Thyroid gland (tissue), 4 donors: ENCODE data around the gene CD300E. TPM values are rescaled to one million over a fixed set of nuclear protein-coding genes. Genes with fewer than 3 reads are reported as not detected.

ENCODE experiments used
- DNase-seq, 2 donors: peaks; one replicate each; pipeline ENCODE4 v3.0.0-alpha.2; 2019
- H3K27ac ChIP-seq, 3 donors: fragments of 200-600 bp; sonication (generic); 1 replicate in 2 of 3; 2 replicates in 1 of 3; pipeline ENCODE4 v1.5.1; 2016 to 2019; ENCODE audit warnings: mild to moderate bottlenecking in 1 of 3, moderate library complexity in 1 of 3
- H3K27me3 ChIP-seq: fragments of 200-600 bp; sonication (generic); one replicate; pipeline ENCODE4 v1.5.1; 2019
- H3K36me3 ChIP-seq, 2 donors: fragments of 200-600 bp; sonication (generic); one replicate each; pipeline ENCODE4 v1.5.1; 2016 to 2019
- H3K4me1 ChIP-seq, 2 donors: fragments of 200-600 bp; sonication (generic); one replicate each; pipeline ENCODE4 v1.5.1; 2017 to 2019
- H3K4me3 ChIP-seq, 3 donors: fragments of 200-600 bp; sonication (generic); replicated peaks in 1 of 3; 1 replicate in 2 of 3; 2 replicates in 1 of 3; pipeline ENCODE4 v1.5.1; 2016; ENCODE audit warnings: mild to moderate bottlenecking in 1 of 3
- H3K9me3 ChIP-seq: fragments of 200-600 bp; sonication (generic); one replicate; pipeline ENCODE4 v1.5.1; 2017
- POLR2A ChIP-seq, 2 donors: fragments of 450-650 bp; IDR thresholded peaks; one replicate each; pipeline ENCODE4 v1.6.1; 2017; ENCODE audit warnings: antibody characterized with exemption in 2 of 2, mild to moderate bottlenecking in 2 of 2, moderate library complexity in 1 of 2
- WGBS, 2 donors: methylation state at CpG; one replicate each; pipeline ENCODE4 v1.1.5; 2017; 5-methylcytosine and 5-hydroxymethylcytosine counted together
- intact Hi-C: fragments of 100-400 bp; cut with DNase I; formaldehyde crosslinking; loops from one replicate; pipeline ENCODE4 v1.15.1; 2023
- total RNA-seq, 4 donors: library from RNA; depleted of rRNA; stranded (reverse); fragments of >200 nt; gene quantifications; one replicate each; pipeline ENCODE4 v1.2.3, GENCODE V29; 2016
- TF ChIP-seq, protein P1 (sequence below), 6 experiments: fragments of 200-600 bp in 3 of 6; fragments of 450-650 bp in 3 of 6; sonication (generic) in 3 of 6; IDR thresholded peaks; one replicate each; pipeline ENCODE4 v1.5.1; 2016 to 2019; ENCODE audit warnings: antibody characterized with exemption in 6 of 6, mild to moderate bottlenecking in 2 of 6, inconsistent platforms in 1 of 6, moderate library complexity in 1 of 6

The CD300E gene
- total RNA-seq, 4 donors from 2014 or later, result not detected

DNA sequence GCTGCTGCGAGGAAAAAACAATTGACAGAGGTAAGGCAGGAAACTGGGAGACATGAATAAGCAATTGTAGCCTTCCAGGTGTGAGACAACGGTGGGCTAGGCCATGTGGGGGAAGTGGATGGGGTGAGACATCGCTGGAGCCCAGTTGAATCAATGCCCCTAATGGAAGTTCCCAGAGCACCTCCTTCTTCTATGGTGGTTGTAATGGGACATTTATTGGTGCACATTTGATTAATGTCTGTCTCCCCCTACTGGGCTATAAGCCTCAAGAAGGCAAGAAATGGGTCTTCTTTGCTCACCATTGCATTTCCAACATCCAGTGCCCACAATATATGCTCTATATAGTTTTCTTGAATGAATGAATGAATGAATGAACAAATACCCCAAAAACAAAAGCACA is 22.7 kb upstream of the CD300E start:
- WGBS, 2 donors, result 61 to 70% methylated on average over 3 of the region's 3 CpGs
- Histone ChIP-seq H3K4me1 (no peaks in the 10 kb centered on the region), H3K4me3 (no peak overlapping the region), H3K27me3 (no peaks in the 10 kb centered on the region), H3K36me3 (no peaks in the 10 kb centered on the region), H3K27ac (no peak overlapping the region), H3K9me3 (no peaks in the 10 kb centered on the region)
- no peak for TF ChIP-seq POLR2A (IDR thresholded peaks at IDR 0.05)
- TF ChIP-seq, protein P1, sequence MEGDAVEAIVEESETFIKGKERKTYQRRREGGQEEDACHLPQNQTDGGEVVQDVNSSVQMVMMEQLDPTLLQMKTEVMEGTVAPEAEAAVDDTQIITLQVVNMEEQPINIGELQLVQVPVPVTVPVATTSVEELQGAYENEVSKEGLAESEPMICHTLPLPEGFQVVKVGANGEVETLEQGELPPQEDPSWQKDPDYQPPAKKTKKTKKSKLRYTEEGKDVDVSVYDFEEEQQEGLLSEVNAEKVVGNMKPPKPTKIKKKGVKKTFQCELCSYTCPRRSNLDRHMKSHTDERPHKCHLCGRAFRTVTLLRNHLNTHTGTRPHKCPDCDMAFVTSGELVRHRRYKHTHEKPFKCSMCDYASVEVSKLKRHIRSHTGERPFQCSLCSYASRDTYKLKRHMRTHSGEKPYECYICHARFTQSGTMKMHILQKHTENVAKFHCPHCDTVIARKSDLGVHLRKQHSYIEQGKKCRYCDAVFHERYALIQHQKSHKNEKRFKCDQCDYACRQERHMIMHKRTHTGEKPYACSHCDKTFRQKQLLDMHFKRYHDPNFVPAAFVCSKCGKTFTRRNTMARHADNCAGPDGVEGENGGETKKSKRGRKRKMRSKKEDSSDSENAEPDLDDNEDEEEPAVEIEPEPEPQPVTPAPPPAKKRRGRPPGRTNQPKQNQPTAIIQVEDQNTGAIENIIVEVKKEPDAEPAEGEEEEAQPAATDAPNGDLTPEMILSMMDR (IDR thresholded peaks at IDR 0.05), result peak in 5 of 6 experiments; percentile 38 to 70 (median 62)
- no peak for DNase-seq
- intact Hi-C loops, result loop anchor here (5.0 kb wide), 1 partner anchor 79 kb away; the partner anchor contains the start of gene CD300H

DNA sequence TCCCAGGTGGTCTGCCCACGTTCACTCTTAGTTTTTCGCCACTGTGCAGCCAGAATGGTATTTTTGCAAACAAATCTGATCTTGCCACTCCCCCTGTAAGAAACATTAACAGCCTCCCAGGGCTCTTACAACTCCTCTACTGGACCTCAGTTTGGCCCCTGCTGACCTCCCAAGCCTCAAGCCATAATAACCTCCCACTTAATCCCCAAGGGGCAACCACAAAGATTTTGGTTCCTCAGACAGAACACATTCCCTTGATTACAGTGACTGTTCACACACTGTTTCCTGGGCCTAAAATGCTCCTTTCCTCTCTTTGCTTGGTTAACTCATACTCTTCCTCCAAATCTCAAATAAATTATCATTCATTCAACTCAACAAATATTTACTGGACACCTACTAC is 21.5 kb upstream of the CD300E start:
- no peaks in the 10 kb centered on the region for H3K36me3 ChIP-seq
- no peaks in the 10 kb centered on the region for H3K4me1 ChIP-seq
- WGBS, 2 donors, result 81 to 87% methylated on average over 2 of the region's 2 CpGs
- DNase-seq, result no peak
- no peaks in the 10 kb centered on the region for H3K9me3 ChIP-seq
- H3K27ac ChIP-seq, result no peak overlapping the region
- TF ChIP-seq, protein P1 (IDR thresholded peaks at IDR 0.05), result no peak
- no peak for TF ChIP-seq POLR2A (IDR thresholded peaks at IDR 0.05)
- intact Hi-C loops, result loop anchor here (5.0 kb wide), 1 partner anchor 78 kb away; the partner anchor contains the start of gene CD300H
- H3K4me3 ChIP-seq, result no peak overlapping the region
- H3K27me3 ChIP-seq, result no peaks in the 10 kb centered on the region

DNA sequence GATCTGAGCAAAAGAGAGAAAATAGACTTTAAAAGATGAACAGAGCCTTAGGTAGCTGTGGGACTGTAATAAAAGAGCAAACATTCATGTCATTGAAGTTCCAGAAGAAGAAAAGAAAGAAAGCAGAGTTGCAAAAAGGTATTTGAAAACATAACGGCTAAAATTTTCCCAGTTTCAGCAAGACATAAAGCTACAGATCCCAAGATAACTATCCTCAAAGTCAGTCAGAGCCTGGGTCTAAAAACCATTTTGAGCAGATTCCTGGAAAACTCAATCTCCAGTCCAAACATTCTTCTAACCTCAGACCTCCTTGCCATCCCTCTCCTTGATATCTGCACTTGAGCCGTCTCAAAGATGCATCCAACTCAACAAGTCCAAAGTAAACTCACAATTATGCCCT is 20.9 kb upstream of the CD300E start:
- H3K27ac ChIP-seq, result no peak overlapping the region
- H3K9me3 ChIP-seq, result no peaks in the 10 kb centered on the region
- H3K36me3 ChIP-seq, result no peaks in the 10 kb centered on the region
- H3K4me1 ChIP-seq, result peaks cover 0 to 3% of the 10 kb centered on the region in 2 donors
- intact Hi-C loops, result no loop called here
- WGBS, 2 donors, result 83 to 92% methylated on average over 2 of the region's 2 CpGs
- DNase-seq, result no peak
- no peak for TF ChIP-seq POLR2A (IDR thresholded peaks at IDR 0.05)
- TF ChIP-seq, protein P1 (IDR thresholded peaks at IDR 0.05), result no peak
- no peak overlapping the region for H3K4me3 ChIP-seq
- no peaks in the 10 kb centered on the region for H3K27me3 ChIP-seq

DNA sequence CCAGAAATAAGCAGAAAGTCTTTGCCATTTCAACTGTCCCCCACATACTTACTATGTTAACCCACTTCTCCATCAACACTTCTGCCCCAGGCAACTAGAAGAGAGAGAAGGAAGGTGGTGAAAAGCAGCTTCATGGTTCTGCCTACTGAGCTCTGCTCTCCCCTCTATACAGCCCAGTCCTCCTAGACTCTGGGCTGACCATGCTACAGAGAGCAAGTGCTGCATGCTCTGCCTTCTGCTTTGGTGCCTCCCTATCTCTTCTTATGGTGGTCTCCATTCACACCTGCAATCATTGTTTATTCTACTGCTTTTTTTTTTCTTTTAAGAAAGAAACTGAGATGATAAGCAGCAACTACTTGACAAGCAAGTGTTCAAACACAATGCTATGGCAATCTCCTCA is 20.3 kb upstream of the CD300E start:
- Histone ChIP-seq H3K27ac (no peak overlapping the region), H3K9me3 (no peaks in the 10 kb centered on the region), H3K36me3 (no peaks in the 10 kb centered on the region), H3K27me3 (no peaks in the 10 kb centered on the region), H3K4me1 (peaks cover 6 to 8% of the 10 kb centered on the region in 2 donors), H3K4me3 (no peak overlapping the region)
- TF ChIP-seq, protein P1 (IDR thresholded peaks at IDR 0.05), result no peak
- TF ChIP-seq POLR2A (IDR thresholded peaks at IDR 0.05), result no peak
- no peak for DNase-seq
- intact Hi-C loops, result no loop called here

DNA sequence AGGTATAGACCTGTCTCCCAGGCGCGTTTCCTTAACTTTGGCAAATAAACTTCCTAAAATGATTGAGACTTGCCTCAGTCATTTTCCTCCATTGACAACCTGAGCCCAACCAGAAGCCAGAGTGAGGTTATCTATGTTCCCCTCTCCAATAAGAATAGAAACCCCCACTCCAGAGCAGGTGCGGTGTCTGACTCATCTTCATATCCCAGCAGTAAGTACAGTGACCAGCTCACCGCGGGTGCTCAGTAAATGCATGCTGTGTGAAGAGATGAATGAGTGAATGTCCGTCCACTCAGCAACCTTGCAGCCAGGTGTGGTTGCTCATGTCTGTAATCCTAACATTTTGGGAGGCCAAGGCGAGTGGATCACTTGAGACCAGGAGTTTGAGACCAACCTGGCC is 19.5 kb upstream of the CD300E start:
- Histone ChIP-seq H3K4me3 (no peak overlapping the region), H3K27me3 (no peaks in the 10 kb centered on the region), H3K27ac (no peak overlapping the region), H3K4me1 (peaks cover 13 to 16% of the 10 kb centered on the region in 2 donors), H3K36me3 (no peaks in the 10 kb centered on the region), H3K9me3 (no peaks in the 10 kb centered on the region)
- intact Hi-C loops, result no loop called here
- no peak for DNase-seq
- TF ChIP-seq POLR2A (IDR thresholded peaks at IDR 0.05), result no peak
- TF ChIP-seq, protein P1 (IDR thresholded peaks at IDR 0.05), result no peak
- WGBS, 2 donors, result 89 to 92% methylated on average over 5 of the region's 7 CpGs
